Uterus (tissue), 4 donors: Measurements from ENCODE around the gene KCND2. TPM values are rescaled to one million over a fixed set of nuclear protein-coding genes. Genes with fewer than 3 reads are reported as not detected.

ENCODE experiments used
- DNase-seq, 2 donors: peaks; one replicate each; pipeline ENCODE4 v3.0.0-alpha.2; 2019 to 2020
- H3K27ac ChIP-seq, 2 donors: fragments of 200-600 bp; sonication (generic); 1 replicate in 1 of 2; 2 replicates in 1 of 2; pipeline ENCODE4 v1.5.1; 2016 to 2018
- H3K27me3 ChIP-seq, 2 donors: fragments of 200-600 bp; sonication (generic); one replicate each; pipeline ENCODE4 v1.5.1; 2018 to 2019; ENCODE audit warnings: control low read depth in 1 of 2
- H3K36me3 ChIP-seq, 2 donors: fragments of 200-600 bp; sonication (generic); one replicate each; pipeline ENCODE4 v1.5.1; 2019; ENCODE audit warnings: control low read depth in 1 of 2
- H3K4me1 ChIP-seq, 2 donors: fragments of 200-600 bp; sonication (generic); one replicate each; pipeline ENCODE4 v1.5.1; 2018 to 2019; ENCODE audit warnings: control low read depth in 1 of 2
- H3K4me3 ChIP-seq, 2 donors: fragments of 200-600 bp; sonication (generic); 1 replicate in 1 of 2; 2 replicates in 1 of 2; pipeline ENCODE4 v1.5.1; 2018 to 2019; ENCODE audit warnings: mild to moderate bottlenecking in 1 of 2
- H3K9me3 ChIP-seq, 2 donors: fragments of 200-600 bp; sonication (generic); one replicate each; pipeline ENCODE4 v1.5.1; 2019; ENCODE audit warnings: control low read depth in 1 of 2
- CTCF ChIP-seq, 4 experiments: fragments of 200-600 bp in 2 of 4; fragments of 450-650 bp in 2 of 4; sonication (generic) in 2 of 4; IDR thresholded peaks; one replicate each; pipeline ENCODE4 v1.5.1; 2016 to 2019; ENCODE audit warnings: antibody characterized with exemption in 4 of 4, mild to moderate bottlenecking in 2 of 4, moderate library complexity in 1 of 4
- POLR2A ChIP-seq, 2 donors: fragments of 450-650 bp; IDR thresholded peaks; one replicate each; pipeline ENCODE4 v1.6.1; 2016; ENCODE audit warnings: antibody characterized with exemption in 2 of 2, mild to moderate bottlenecking in 1 of 2, moderate library complexity in 1 of 2
- intact Hi-C: fragments of 100-400 bp; cut with DNase I; formaldehyde crosslinking; loops from one replicate; pipeline ENCODE4 v1.15.1; 2023; ENCODE audit warnings: low total_unique reads
- total RNA-seq, 4 donors: library from RNA; depleted of rRNA in 3 of 4; stranded (reverse); fragments of >200 nt in 3 of 4; gene quantifications; one replicate each; pipeline versions ENCODE4 v1.1.0 to v1.2.4, GENCODE V29; 2014 to 2023
- donor health status: DM: yes; HTN: yes; CAD: no.

Gene KCND2
- total RNA-seq, 4 donors from 2014 or later = 0.26 to 6.0 (median 4.5) TPM

DNA sequence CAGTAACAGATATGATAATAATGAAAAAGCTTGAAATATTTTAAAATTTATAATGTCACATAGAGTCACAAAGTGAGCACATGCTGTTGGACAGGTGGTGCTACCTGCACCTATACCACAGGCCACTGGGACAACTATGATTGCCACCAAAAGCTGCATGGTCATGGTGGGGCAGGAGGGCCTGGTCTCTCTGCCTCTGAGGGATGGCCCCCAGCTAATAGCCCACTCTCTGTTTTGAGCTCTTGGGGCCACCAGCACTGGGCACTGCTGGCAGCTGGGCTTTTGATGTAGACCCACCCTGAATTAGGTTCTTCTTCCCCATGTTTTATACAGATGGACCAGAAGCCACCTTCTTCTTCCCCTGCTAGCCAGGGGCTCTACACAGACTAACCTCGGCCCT lies 265.4 kb downstream of the KCND2 start:
- TF ChIP-seq CTCF (IDR thresholded peaks at IDR 0.05) (no peak), POLR2A (IDR thresholded peaks at IDR 0.05) (no peak)
- no peak for DNase-seq
- H3K27me3 ChIP-seq = no peaks in the 10 kb centered on the region
- no peaks in the 10 kb centered on the region for H3K4me1 ChIP-seq
- no peaks in the 10 kb centered on the region for H3K36me3 ChIP-seq
- no peaks in the 10 kb centered on the region for H3K9me3 ChIP-seq
- no peak overlapping the region for H3K27ac ChIP-seq
- no peak overlapping the region for H3K4me3 ChIP-seq
- intact Hi-C loops = no loop called here

DNA sequence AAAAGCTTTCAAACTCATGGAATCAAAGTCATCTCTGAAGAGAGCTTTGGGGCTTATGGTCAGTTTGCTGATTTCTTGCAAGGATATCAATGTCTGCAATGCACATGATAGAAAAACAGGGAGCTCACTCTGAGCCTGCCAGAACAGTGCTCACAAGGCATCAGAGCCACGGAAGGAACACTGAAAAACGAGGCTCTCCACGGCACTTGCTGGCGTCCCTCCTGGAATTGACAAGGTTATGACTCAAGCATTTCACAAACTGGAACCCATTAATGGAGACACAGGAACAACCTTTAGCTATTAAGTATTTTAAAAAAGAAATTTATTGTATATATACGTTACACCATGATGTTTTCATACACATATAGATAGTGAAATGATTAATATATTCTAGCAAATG lies 266.3 kb downstream of the KCND2 start:
- Histone ChIP-seq H3K27me3 (no peaks in the 10 kb centered on the region), H3K4me3 (no peak overlapping the region), H3K4me1 (no peaks in the 10 kb centered on the region), H3K36me3 (no peaks in the 10 kb centered on the region), H3K9me3 (no peaks in the 10 kb centered on the region), H3K27ac (no peak overlapping the region)
- no peak for DNase-seq
- intact Hi-C loops = no loop called here
- TF ChIP-seq CTCF (IDR thresholded peaks at IDR 0.05) = no peak

GRCh38 chr7:120547605-120548004 lies 274.6 kb downstream of the KCND2 start:
- no peak for DNase-seq
- H3K4me1 ChIP-seq = no peaks in the 10 kb centered on the region
- no peak overlapping the region for H3K4me3 ChIP-seq
- no peaks in the 10 kb centered on the region for H3K27me3 ChIP-seq
- TF ChIP-seq CTCF (IDR thresholded peaks at IDR 0.05) = no peak
- TF ChIP-seq POLR2A (IDR thresholded peaks at IDR 0.05) = no peak
- intact Hi-C loops = no loop called here
- no peaks in the 10 kb centered on the region for H3K36me3 ChIP-seq
- H3K27ac ChIP-seq = no peak overlapping the region
- no peaks in the 10 kb centered on the region for H3K9me3 ChIP-seq

GRCh38 chr7:120550494-120551048 lies 277.6 kb downstream of the KCND2 start:
- Histone ChIP-seq H3K4me3 (no peak overlapping the region), H3K27ac (no peak overlapping the region), H3K27me3 (no peaks in the 10 kb centered on the region), H3K9me3 (no peaks in the 10 kb centered on the region), H3K36me3 (no peaks in the 10 kb centered on the region), H3K4me1 (no peaks in the 10 kb centered on the region)
- TF ChIP-seq CTCF (IDR thresholded peaks at IDR 0.05) (no peak), POLR2A (IDR thresholded peaks at IDR 0.05) (no peak)
- DNase-seq = no peak
- intact Hi-C loops = no loop called here

DNA sequence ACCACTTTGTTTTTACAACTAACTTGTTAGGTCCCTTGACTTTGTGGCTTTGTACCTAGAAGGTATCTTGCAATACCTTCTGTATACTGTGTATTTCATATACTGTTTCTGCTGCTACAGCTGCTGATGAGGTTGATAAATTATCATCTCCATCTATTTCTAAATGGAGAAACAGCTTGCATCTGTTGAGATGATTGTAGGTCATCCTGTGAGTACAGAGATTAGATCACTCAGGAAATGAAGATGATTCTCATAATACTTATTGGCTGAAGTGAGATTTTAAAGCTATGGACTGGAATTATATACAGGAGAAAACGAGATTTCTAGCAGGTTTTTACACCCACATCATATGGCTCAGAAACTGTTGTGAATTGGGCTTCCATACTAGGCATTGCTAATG lies 280.5 kb downstream of the KCND2 start:
- Histone ChIP-seq H3K27ac (no peak overlapping the region), H3K27me3 (no peaks in the 10 kb centered on the region), H3K4me3 (no peak overlapping the region), H3K4me1 (no peaks in the 10 kb centered on the region), H3K9me3 (no peaks in the 10 kb centered on the region), H3K36me3 (no peaks in the 10 kb centered on the region)
- no peak for TF ChIP-seq POLR2A (IDR thresholded peaks at IDR 0.05)
- no peak for TF ChIP-seq CTCF (IDR thresholded peaks at IDR 0.05)
- intact Hi-C loops = no loop called here
- DNase-seq = no peak
